Lower leg skin (tissue), 3 donors: ENCODE results near the gene OSBPL9.

Source experiments
- CTCF ChIP-seq, 3 donors: fragments of 450-650 bp; IDR thresholded peaks; one replicate each; pipeline ENCODE4 v1.5.1; 2016; ENCODE audit warnings: antibody characterized with exemption in 3 of 3, mild to moderate bottlenecking in 3 of 3, moderate library complexity in 2 of 3
- POLR2A ChIP-seq, 2 donors: fragments of 450-650 bp; IDR thresholded peaks; one replicate each; pipeline ENCODE4 v1.6.1; 2016 to 2017; ENCODE audit warnings: antibody characterized with exemption in 2 of 2, mild to moderate bottlenecking in 1 of 2, moderate library complexity in 1 of 2

DNA sequence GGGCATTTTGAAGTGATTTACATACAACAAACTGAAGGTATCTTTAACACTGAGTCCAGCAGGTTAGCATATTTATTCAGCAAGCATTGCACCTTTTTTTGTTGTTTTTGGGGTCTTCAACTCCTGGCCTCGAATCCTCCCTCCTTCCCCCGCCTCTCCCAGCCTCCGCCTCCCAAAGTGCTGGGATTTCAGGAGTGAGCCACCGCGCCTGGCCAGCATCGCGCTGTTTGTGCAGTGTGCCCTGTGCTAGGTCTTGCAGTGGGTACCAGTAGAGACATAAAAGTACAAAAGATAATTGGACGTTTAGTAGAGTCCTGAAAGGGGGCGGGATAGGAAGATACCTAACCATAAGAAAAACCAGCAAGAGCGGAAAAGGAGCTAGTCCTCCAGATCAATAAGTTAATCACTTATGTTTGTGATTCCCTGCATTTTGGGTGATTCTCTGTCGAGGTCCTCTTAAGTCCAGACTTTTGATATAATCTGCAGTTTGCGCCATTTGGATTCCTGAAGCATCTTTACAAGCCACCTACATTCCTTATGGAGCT, 111.8 kb downstream of the OSBPL9 start:
- TF ChIP-seq CTCF (IDR thresholded peaks at IDR 0.05) = no peak
- no peak for TF ChIP-seq POLR2A (IDR thresholded peaks at IDR 0.05)
